Neural progenitor cell (in vitro differentiated cells): ENCODE results near the gene RAB6B. TPM values are rescaled to one million over a fixed set of nuclear protein-coding genes. Genes with fewer than 3 reads are reported as not detected.

Experiments
- DNase-seq: peaks from one replicate; pipeline ENCODE4 v3.0.0-alpha.2; 2016; ENCODE audit warnings: low spot score
- H2AFZ ChIP-seq: fragments of 200-600 bp; sonication (generic); replicated peaks from 2 replicates; pipeline ENCODE4 v1.6.1; 2016; ENCODE audit warnings: antibody characterized with exemption
- H3F3A ChIP-seq: fragments of 200-600 bp; sonication (generic); 2 replicates; pipeline ENCODE4 v1.6.1; 2016; ENCODE audit warnings: antibody characterized with exemption, low read depth
- H3K27ac ChIP-seq: fragments of 200-600 bp; sonication (generic); 2 replicates; pipeline ENCODE4 v1.5.1; 2016; ENCODE audit warnings: mild to moderate bottlenecking
- H3K27me3 ChIP-seq: fragments of 200-600 bp; sonication (generic); 2 replicates; pipeline ENCODE4 v1.6.1; 2016; ENCODE audit warnings: mild to moderate bottlenecking, moderate library complexity
- H3K36me3 ChIP-seq: fragments of 200-600 bp; sonication (generic); 2 replicates; pipeline ENCODE4 v1.5.1; 2016
- H3K4me1 ChIP-seq: fragments of 200-600 bp; sonication (generic); 2 replicates; pipeline ENCODE4 v1.6.1; 2016; ENCODE audit warnings: mixed run types
- H3K4me2 ChIP-seq: fragments of 200-600 bp; sonication (generic); 2 replicates; pipeline ENCODE4 v1.6.1; 2016
- H3K4me3 ChIP-seq: fragments of 200-600 bp; sonication (generic); 2 replicates; pipeline ENCODE4 v1.5.1; 2016
- H3K79me2 ChIP-seq: fragments of 200-600 bp; sonication (generic); 2 replicates; pipeline ENCODE4 v1.6.1; 2016; ENCODE audit warnings: low read depth
- H3K9ac ChIP-seq: fragments of 200-600 bp; sonication (generic); 2 replicates; pipeline ENCODE4 v1.6.1; 2016
- H3K9me3 ChIP-seq: fragments of 200-600 bp; sonication (generic); 2 replicates; pipeline ENCODE4 v1.5.1; 2016; ENCODE audit warnings: low read depth
- H4K20me1 ChIP-seq: fragments of 200-600 bp; sonication (generic); 2 replicates; pipeline ENCODE4 v1.6.1; 2016; ENCODE audit warnings: low read depth
- H3K27ac Mint-ChIP-seq: 3 replicates; pipeline ENCODE4 v1.8.0; 2021; ENCODE audit warnings: mixed read lengths
- H3K27me3 Mint-ChIP-seq: 2 replicates; pipeline ENCODE4 v1.8.0; 2022; ENCODE audit warnings: low read depth, mild to moderate bottlenecking, inconsistent platforms, moderate library complexity, mixed read lengths; ENCODE audit not compliant: insufficient read depth
- H3K36me3 Mint-ChIP-seq: 3 replicates; pipeline ENCODE4 v1.8.0; 2021; ENCODE audit warnings: mixed read lengths
- H3K4me1 Mint-ChIP-seq: 3 replicates; pipeline ENCODE4 v1.8.0; 2021; ENCODE audit warnings: mixed read lengths
- H3K4me3 Mint-ChIP-seq: 3 replicates; pipeline ENCODE4 v1.8.0; 2021; ENCODE audit warnings: mild to moderate bottlenecking, moderate library complexity, mixed read lengths
- H3K9me3 Mint-ChIP-seq: 3 replicates; pipeline ENCODE4 v1.8.0; 2020; ENCODE audit warnings: mixed read lengths
- EZH2 ChIP-seq: fragments of 200-600 bp; sonication (generic); IDR thresholded peaks from 2 replicates; pipeline ENCODE4 v1.6.1; 2017; ENCODE audit warnings: antibody characterized with exemption, mild to moderate bottlenecking, moderate library complexity
- EZH2phosphoT487 ChIP-seq: fragments of 200-600 bp; sonication (generic); IDR thresholded peaks from 2 replicates; pipeline ENCODE4 v1.6.1; 2017; ENCODE audit warnings: antibody characterized with exemption
- total RNA-seq: library from RNA; depleted of rRNA; stranded (reverse); fragments of >200 nt; gene quantifications from 2 replicates; pipeline ENCODE4 v1.2.3, GENCODE V29; 2015; ENCODE audit warnings: low replicate concordance
- TF ChIP-seq, protein P1 (sequence below): fragments of 200-600 bp; sonication (generic); IDR thresholded peaks from 2 replicates; pipeline ENCODE4 v1.5.1; 2017; ENCODE audit warnings: antibody characterized with exemption, mild to moderate bottlenecking

The RAB6B gene
- total RNA-seq, 1 donor from 2014 or later = 7.7 TPM

DNA sequence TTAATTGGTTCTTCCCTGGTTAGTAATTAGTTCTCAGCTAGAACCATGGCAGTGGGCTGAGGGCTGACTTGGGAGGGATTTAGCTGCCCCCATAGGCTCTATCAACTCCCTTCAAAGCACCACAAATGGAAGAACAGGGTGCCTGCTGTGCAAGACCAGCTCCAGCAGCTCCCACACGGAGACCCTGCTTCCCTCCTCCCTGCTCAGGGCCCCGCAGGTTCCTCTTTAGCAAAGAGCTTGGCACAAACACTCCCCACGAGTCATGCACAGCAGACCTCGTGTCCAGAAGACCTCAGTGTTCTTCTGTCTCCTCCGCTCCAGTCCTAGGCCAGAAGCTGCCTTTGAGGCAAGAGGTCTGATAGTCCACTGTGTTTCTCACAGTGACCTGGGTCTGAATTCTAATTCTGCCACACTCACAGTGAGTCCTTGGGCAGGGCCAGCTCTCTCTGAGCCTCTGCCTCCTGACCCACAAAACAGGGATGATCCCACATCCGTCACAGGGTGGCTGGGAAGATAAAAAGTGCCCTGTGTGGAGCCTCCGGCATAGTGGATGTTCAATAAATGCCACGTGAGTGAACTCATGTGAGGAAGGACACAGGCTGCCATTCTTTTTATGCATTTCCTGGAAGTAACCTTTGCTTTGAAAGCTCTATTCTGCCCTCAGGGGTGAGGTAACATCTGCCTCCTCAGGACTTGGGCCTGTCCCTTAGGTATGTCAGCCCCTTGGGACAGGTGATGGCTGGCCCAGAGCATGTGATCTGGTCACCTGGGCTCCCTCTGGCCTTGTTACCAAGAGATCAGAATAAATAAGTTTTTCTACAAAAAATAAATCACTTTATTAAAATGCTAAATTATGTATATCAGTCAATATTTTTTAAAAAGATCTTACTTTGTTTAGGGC, 7.6 kb downstream of the RAB6B start:
- peaks cover 28% of the 10 kb centered on the region for H3K4me1 ChIP-seq

DNA sequence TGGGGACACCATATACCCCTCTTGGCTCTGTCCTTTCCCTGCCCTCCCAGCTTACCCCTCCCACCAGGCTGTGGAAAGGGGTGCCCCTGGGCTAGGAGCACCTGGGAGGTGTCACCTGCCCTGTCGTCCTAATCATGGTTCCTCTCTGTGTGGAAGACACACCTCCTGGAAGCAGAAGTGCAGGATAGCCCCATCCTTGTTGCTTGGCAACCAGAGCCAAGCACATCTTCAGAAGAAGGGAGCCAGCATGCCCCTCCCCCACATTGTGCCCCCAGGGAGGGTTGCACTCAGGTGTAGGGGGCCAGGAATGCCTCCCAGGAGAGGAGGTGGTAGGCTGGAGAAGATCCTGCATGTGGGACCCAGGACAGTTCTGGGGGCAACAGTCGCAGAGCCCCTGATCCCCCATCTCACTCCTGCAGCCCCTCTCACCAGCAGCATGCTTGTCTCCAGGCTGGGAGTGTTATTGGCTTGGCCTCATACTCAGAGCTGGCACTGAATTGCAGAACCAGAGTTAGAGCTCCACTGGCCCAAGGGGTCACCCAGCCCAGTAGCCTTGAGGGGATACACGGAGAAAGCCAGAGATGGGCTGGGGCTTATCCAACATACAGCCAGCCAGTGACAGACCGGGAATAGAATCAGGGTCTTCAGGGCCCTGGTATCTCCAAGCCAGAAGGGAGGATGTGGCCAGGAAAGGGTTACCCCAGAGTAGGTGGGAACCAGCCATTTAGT, 8.4 kb downstream of the RAB6B start:
- H3K36me3 ChIP-seq = no peaks in the 10 kb centered on the region
- H3K4me1 ChIP-seq = peaks cover 28% of the 10 kb centered on the region
- H3F3A ChIP-seq = peaks cover 4% of the 10 kb centered on the region
- H3K4me2 ChIP-seq = peak overlapping the region; percentile 40
- no peak overlapping the region for H2AFZ ChIP-seq
- DNase-seq = no peak
- H3K27ac ChIP-seq = no peak overlapping the region
- peaks cover under 1% of the 10 kb centered on the region for H3K79me2 ChIP-seq
- no peak overlapping the region for H3K4me3 ChIP-seq
- no peaks in the 10 kb centered on the region for H3K27me3 ChIP-seq
- H3K4me3 Mint-ChIP-seq = no peak overlapping the region
- TF ChIP-seq EZH2 = no peak
- no peak for TF ChIP-seq EZH2phosphoT487
- TF ChIP-seq, protein P1, sequence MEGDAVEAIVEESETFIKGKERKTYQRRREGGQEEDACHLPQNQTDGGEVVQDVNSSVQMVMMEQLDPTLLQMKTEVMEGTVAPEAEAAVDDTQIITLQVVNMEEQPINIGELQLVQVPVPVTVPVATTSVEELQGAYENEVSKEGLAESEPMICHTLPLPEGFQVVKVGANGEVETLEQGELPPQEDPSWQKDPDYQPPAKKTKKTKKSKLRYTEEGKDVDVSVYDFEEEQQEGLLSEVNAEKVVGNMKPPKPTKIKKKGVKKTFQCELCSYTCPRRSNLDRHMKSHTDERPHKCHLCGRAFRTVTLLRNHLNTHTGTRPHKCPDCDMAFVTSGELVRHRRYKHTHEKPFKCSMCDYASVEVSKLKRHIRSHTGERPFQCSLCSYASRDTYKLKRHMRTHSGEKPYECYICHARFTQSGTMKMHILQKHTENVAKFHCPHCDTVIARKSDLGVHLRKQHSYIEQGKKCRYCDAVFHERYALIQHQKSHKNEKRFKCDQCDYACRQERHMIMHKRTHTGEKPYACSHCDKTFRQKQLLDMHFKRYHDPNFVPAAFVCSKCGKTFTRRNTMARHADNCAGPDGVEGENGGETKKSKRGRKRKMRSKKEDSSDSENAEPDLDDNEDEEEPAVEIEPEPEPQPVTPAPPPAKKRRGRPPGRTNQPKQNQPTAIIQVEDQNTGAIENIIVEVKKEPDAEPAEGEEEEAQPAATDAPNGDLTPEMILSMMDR = no peak
- no peak overlapping the region for H3K27ac Mint-ChIP-seq
- H4K20me1 ChIP-seq = peaks cover 14% of the 10 kb centered on the region
- H3K9ac ChIP-seq = no peak overlapping the region
- H3K4me1 Mint-ChIP-seq = peaks cover 26% of the 10 kb centered on the region
- H3K36me3 Mint-ChIP-seq = peaks cover under 1% of the 10 kb centered on the region
- H3K27me3 Mint-ChIP-seq = peaks cover 5% of the 10 kb centered on the region
- no peaks in the 10 kb centered on the region for H3K9me3 ChIP-seq
- no peaks in the 10 kb centered on the region for H3K9me3 Mint-ChIP-seq

More for the DNA sequence above, 7.6 kb downstream of the RAB6B start:
- Histone ChIP-seq H3K27ac (peak overlapping the region; percentile 61), H3K27me3 (peaks cover 1% of the 10 kb centered on the region), H3F3A (peaks cover 4% of the 10 kb centered on the region), H2AFZ (no peak overlapping the region), H3K9me3 (no peaks in the 10 kb centered on the region), H3K4me3 (no peak overlapping the region), H3K9ac (no peak overlapping the region), H3K79me2 (peaks cover 3% of the 10 kb centered on the region), H3K36me3 (no peaks in the 10 kb centered on the region), H3K4me2 (peak overlapping the region; percentile 40), H4K20me1 (peaks cover 14% of the 10 kb centered on the region)
- no peak overlapping the region for H3K27ac Mint-ChIP-seq
- no peak for DNase-seq
- no peaks in the 10 kb centered on the region for H3K36me3 Mint-ChIP-seq
- H3K27me3 Mint-ChIP-seq = peaks cover 5% of the 10 kb centered on the region
- no peaks in the 10 kb centered on the region for H3K9me3 Mint-ChIP-seq
- H3K4me1 Mint-ChIP-seq = peaks cover 26% of the 10 kb centered on the region
- TF ChIP-seq EZH2 = no peak
- no peak for TF ChIP-seq EZH2phosphoT487
- TF ChIP-seq, protein P1 = no peak
- no peak overlapping the region for H3K4me3 Mint-ChIP-seq

DNA sequence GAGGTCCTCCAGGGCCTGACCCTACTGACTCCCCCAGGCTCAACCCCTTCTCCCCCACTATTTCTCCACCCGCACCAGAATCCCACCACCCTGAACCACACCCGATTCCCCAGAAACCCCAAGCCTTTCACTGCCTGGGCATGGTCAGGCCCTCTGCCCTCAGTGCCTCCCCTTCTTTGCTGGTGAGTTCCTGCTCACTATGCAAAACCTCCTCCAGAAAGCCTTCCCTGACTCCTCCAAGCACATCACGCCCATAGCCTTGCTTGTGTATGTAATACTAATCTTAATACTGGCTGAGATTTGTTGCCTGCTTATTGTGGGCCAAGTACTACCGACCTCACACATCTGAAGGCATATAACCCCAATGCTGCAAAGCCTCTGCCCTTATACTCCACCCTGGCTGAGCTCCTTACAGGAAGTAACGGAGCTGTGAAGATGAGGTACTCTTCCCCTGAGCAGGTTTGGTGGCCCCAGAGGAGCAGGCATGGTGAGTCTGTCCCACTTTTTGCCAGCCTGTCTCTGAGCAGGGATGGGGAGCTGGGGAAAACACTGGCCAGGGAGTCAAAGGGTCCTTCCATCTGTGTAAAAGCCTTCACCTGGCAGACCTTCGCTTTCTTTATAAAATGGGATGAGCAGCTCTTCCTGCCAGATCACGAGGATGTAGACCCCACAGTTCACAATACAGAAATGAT, 9.5 kb downstream of the RAB6B start:
- no peak overlapping the region for H3K27ac ChIP-seq
- Mint-ChIP-seq H3K4me1 (peaks cover 18% of the 10 kb centered on the region), H3K27me3 (peaks cover 2% of the 10 kb centered on the region), H3K4me3 (no peak overlapping the region), H3K9me3 (no peaks in the 10 kb centered on the region), H3K27ac (no peak overlapping the region), H3K36me3 (peaks cover 3% of the 10 kb centered on the region)
- H3K4me2 ChIP-seq = no peak overlapping the region
- H3K79me2 ChIP-seq = no peaks in the 10 kb centered on the region
- H3K4me1 ChIP-seq = peaks cover 18% of the 10 kb centered on the region
- no peak overlapping the region for H3K9ac ChIP-seq
- no peak overlapping the region for H3K4me3 ChIP-seq
- TF ChIP-seq, protein P1 = no peak
- TF ChIP-seq EZH2 (no peak), EZH2phosphoT487 (no peak)
- no peaks in the 10 kb centered on the region for H3K27me3 ChIP-seq
- no peaks in the 10 kb centered on the region for H3K36me3 ChIP-seq
- H4K20me1 ChIP-seq = peaks cover 7% of the 10 kb centered on the region
- no peak for DNase-seq
- peaks cover 4% of the 10 kb centered on the region for H3F3A ChIP-seq
- H2AFZ ChIP-seq = no peak overlapping the region
- no peaks in the 10 kb centered on the region for H3K9me3 ChIP-seq
